PFSK-1 (cell line): ENCODE results near the gene TGFB1.

Experiments
- FOXP2 ChIP-seq: optimal IDR thresholded peaks from 2 replicates; pipeline ENCODE3; 2011; ENCODE audit warnings: borderline replicate concordance, control low read depth, inconsistent platforms; ENCODE audit not compliant: insufficient read depth; ENCODE audit errors: extremely low read length, extremely low read depth
- POLR2AphosphoS5 ChIP-seq: IDR thresholded peaks from 2 replicates; pipeline ENCODE4 v1.6.1; 2012; ENCODE audit warnings: low read depth, mild to moderate bottlenecking, control low read depth, low read length, moderate library complexity
- SIN3A ChIP-seq: IDR thresholded peaks from 2 replicates; pipeline ENCODE4 v1.6.1; 2012; ENCODE audit warnings: mild to moderate bottlenecking, low read length, moderate library complexity, borderline replicate concordance; ENCODE audit not compliant: insufficient read depth
- TAF1 ChIP-seq: IDR thresholded peaks from 2 replicates; pipeline ENCODE4 v1.6.1; 2012; ENCODE audit warnings: low read length, control low read depth, borderline replicate concordance; ENCODE audit not compliant: insufficient read depth
- TF ChIP-seq, protein P1 (sequence below), 2 experiments: IDR thresholded peaks; 2 replicates each; pipeline versions ENCODE4 v1.6.1 to v1.8.0; 2011 to 2012; ENCODE audit warnings: low read depth in 2 of 2, low read length in 2 of 2, control low read depth in 1 of 2, inconsistent platforms in 1 of 2, mild to moderate bottlenecking in 1 of 2, moderate library complexity in 1 of 2; ENCODE audit not compliant: insufficient read depth in 1 of 2

TGFB1 gene

GRCh38 chr19:41332000-41332399 is 21.7 kb downstream of the TGFB1 start:
- no peak for TF ChIP-seq POLR2AphosphoS5
- TF ChIP-seq, protein P1, sequence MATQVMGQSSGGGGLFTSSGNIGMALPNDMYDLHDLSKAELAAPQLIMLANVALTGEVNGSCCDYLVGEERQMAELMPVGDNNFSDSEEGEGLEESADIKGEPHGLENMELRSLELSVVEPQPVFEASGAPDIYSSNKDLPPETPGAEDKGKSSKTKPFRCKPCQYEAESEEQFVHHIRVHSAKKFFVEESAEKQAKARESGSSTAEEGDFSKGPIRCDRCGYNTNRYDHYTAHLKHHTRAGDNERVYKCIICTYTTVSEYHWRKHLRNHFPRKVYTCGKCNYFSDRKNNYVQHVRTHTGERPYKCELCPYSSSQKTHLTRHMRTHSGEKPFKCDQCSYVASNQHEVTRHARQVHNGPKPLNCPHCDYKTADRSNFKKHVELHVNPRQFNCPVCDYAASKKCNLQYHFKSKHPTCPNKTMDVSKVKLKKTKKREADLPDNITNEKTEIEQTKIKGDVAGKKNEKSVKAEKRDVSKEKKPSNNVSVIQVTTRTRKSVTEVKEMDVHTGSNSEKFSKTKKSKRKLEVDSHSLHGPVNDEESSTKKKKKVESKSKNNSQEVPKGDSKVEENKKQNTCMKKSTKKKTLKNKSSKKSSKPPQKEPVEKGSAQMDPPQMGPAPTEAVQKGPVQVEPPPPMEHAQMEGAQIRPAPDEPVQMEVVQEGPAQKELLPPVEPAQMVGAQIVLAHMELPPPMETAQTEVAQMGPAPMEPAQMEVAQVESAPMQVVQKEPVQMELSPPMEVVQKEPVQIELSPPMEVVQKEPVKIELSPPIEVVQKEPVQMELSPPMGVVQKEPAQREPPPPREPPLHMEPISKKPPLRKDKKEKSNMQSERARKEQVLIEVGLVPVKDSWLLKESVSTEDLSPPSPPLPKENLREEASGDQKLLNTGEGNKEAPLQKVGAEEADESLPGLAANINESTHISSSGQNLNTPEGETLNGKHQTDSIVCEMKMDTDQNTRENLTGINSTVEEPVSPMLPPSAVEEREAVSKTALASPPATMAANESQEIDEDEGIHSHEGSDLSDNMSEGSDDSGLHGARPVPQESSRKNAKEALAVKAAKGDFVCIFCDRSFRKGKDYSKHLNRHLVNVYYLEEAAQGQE (IDR thresholded peaks at IDR 0.05; ENCODE audit: insufficient read depth in 1 of 2, low read depth in 2 of 2, low read length in 2 of 2): no peak
- no peak for TF ChIP-seq SIN3A
- no peak for TF ChIP-seq TAF1
- no peak for TF ChIP-seq FOXP2

- TF ChIP-seq FOXP2: no peak
- no peak for TF ChIP-seq SIN3A
- TF ChIP-seq, protein P1 (IDR thresholded peaks at IDR 0.05; ENCODE audit: insufficient read depth in 1 of 2, low read depth in 2 of 2, low read length in 2 of 2): no peak
- TF ChIP-seq TAF1: no peak
- TF ChIP-seq POLR2AphosphoS5: no peak
Observed at GRCh38 chr19:41330946-41331678, 22.6 kb downstream of the TGFB1 start.

GRCh38 chr19:41330481-41330880 is 23.2 kb downstream of the TGFB1 start:
- no peak for TF ChIP-seq TAF1
- TF ChIP-seq POLR2AphosphoS5: no peak
- TF ChIP-seq FOXP2: no peak
- TF ChIP-seq, protein P1 (IDR thresholded peaks at IDR 0.05; ENCODE audit: insufficient read depth in 1 of 2, low read depth in 2 of 2, low read length in 2 of 2): no peak
- TF ChIP-seq SIN3A: no peak

DNA sequence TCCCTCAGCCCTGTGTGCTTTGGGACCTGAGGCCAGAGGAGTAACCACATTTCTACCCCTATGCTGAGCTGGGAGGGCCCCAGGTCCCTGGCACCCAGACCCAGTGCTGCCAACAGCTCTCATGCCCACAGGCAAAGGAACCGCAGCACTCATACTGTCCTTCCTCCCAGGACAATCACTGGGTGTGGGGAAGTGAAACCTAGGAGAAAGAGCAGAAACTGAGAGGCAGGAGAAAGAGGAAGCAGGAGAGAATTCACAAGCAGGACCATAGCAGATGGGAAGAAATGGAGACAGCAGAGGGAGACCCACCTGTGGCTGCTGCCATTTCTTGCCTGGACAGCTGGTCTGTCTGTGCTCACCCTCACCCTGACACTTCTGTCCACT is 24.9 kb downstream of the TGFB1 start:
- no peak for TF ChIP-seq FOXP2
- TF ChIP-seq, protein P1 (IDR thresholded peaks at IDR 0.05; ENCODE audit: insufficient read depth in 1 of 2, low read depth in 2 of 2, low read length in 2 of 2): no peak
- no peak for TF ChIP-seq TAF1
- no peak for TF ChIP-seq POLR2AphosphoS5
- no peak for TF ChIP-seq SIN3A
